ENCODE results near the gene TUBD1.
"Not testable (repeated sequence)": the region's sequence is repeated elsewhere in the genome, so short reads cannot be mapped to it uniquely, and the experiment has no call there.

The TUBD1 gene

GRCh38 chr17:59892924-59893675, at the start of gene TUBD1, which contains the start of gene RPS6KB1:
TUBD1 (minus strand) TSS chr17:59892943; CDS start chr17:59891002, 1,941 bp downstream.
RPS6KB1 (plus strand) TSS chr17:59893121; CDS start chr17:59893185, 64 bp downstream.
- Histone ChIP-seq H3K9me3 (ENCODE audit: low read length) (no peaks in the 10 kb centered on the region), H3K4me1 (ENCODE audit: insufficient read depth, low read length) (peaks cover 18% of the 10 kb centered on the region), H3K4me3 (ENCODE audit: low read length) (peak within 1 kb of the TSS; percentile 80), H2AFZ (ENCODE audit: low read depth, low read length) (peak within 1 kb of the TSS; percentile 71), H3K36me3 (ENCODE audit: insufficient read depth, low read length) (peaks cover 10% of the 10 kb centered on the region), H3K27me3 (ENCODE audit: insufficient read depth, low read length) (no peaks in the 10 kb centered on the region)

GRCh38 chr17:59941131-59941530, 48.4 kb upstream of the TUBD1 start:
- no peaks in the 10 kb centered on the region for H3K4me1 ChIP-seq (ENCODE audit: insufficient read depth, low read length)
- no peak overlapping the region for H2AFZ ChIP-seq (ENCODE audit: low read depth, low read length)
- peaks cover 53% of the 10 kb centered on the region for H3K36me3 ChIP-seq (ENCODE audit: insufficient read depth, low read length)
- no peak overlapping the region for H3K4me3 ChIP-seq (ENCODE audit: low read length)
- H3K27me3 ChIP-seq (ENCODE audit: insufficient read depth, low read length), result no peaks in the 10 kb centered on the region
- no peaks in the 10 kb centered on the region for H3K9me3 ChIP-seq (ENCODE audit: low read length)

- H3K4me1 ChIP-seq (ENCODE audit: insufficient read depth, low read length); H3K9me3 ChIP-seq (ENCODE audit: low read length); H3K27me3 ChIP-seq (ENCODE audit: insufficient read depth, low read length); H3K4me3 ChIP-seq (ENCODE audit: low read length); H2AFZ ChIP-seq (ENCODE audit: low read depth, low read length): not testable (repeated sequence)
- H3K36me3 ChIP-seq (ENCODE audit: insufficient read depth, low read length), result peaks cover 56% of the 10 kb centered on the region
Observed at GRCh38 chr17:59940697-59941096, 48.0 kb upstream of the TUBD1 start.

- not testable (repeated sequence) for H3K4me3 ChIP-seq (ENCODE audit: low read length); H3K4me1 ChIP-seq (ENCODE audit: insufficient read depth, low read length); H2AFZ ChIP-seq (ENCODE audit: low read depth, low read length); H3K27me3 ChIP-seq (ENCODE audit: insufficient read depth, low read length); H3K9me3 ChIP-seq (ENCODE audit: low read length)
- H3K36me3 ChIP-seq (ENCODE audit: insufficient read depth, low read length), result peaks cover 62% of the 10 kb centered on the region
Observed at GRCh38 chr17:59933317-59933716, 40.6 kb upstream of the TUBD1 start.

GRCh38 chr17:59930768-59931167, 38.0 kb upstream of the TUBD1 start:
- H3K36me3 ChIP-seq (ENCODE audit: insufficient read depth, low read length), result peaks cover 60% of the 10 kb centered on the region
- not testable (repeated sequence) for H2AFZ ChIP-seq (ENCODE audit: low read depth, low read length); H3K27me3 ChIP-seq (ENCODE audit: insufficient read depth, low read length); H3K4me1 ChIP-seq (ENCODE audit: insufficient read depth, low read length); H3K4me3 ChIP-seq (ENCODE audit: low read length); H3K9me3 ChIP-seq (ENCODE audit: low read length)

GRCh38 chr17:59930121-59930520, 37.4 kb upstream of the TUBD1 start:
- H3K4me1 ChIP-seq (ENCODE audit: insufficient read depth, low read length); H2AFZ ChIP-seq (ENCODE audit: low read depth, low read length); H3K9me3 ChIP-seq (ENCODE audit: low read length); H3K4me3 ChIP-seq (ENCODE audit: low read length); H3K27me3 ChIP-seq (ENCODE audit: insufficient read depth, low read length): not testable (repeated sequence)
- H3K36me3 ChIP-seq (ENCODE audit: insufficient read depth, low read length), result peaks cover 55% of the 10 kb centered on the region

- not testable (repeated sequence) for H3K9me3 ChIP-seq (ENCODE audit: low read length); H3K4me1 ChIP-seq (ENCODE audit: insufficient read depth, low read length); H3K4me3 ChIP-seq (ENCODE audit: low read length); H2AFZ ChIP-seq (ENCODE audit: low read depth, low read length); H3K27me3 ChIP-seq (ENCODE audit: insufficient read depth, low read length)
- peaks cover 36% of the 10 kb centered on the region for H3K36me3 ChIP-seq (ENCODE audit: insufficient read depth, low read length)
Observed at GRCh38 chr17:59920637-59921036, 27.9 kb upstream of the TUBD1 start.

- no peak overlapping the region for H3K4me3 ChIP-seq (ENCODE audit: low read length)
- no peaks in the 10 kb centered on the region for H3K4me1 ChIP-seq (ENCODE audit: insufficient read depth, low read length)
- H2AFZ ChIP-seq (ENCODE audit: low read depth, low read length), result no peak overlapping the region
- no peaks in the 10 kb centered on the region for H3K9me3 ChIP-seq (ENCODE audit: low read length)
- no peaks in the 10 kb centered on the region for H3K27me3 ChIP-seq (ENCODE audit: insufficient read depth, low read length)
- peaks cover 41% of the 10 kb centered on the region for H3K36me3 ChIP-seq (ENCODE audit: insufficient read depth, low read length)
Observed at GRCh38 chr17:59916446-59916845, 23.7 kb upstream of the TUBD1 start.

- no peak overlapping the region for H2AFZ ChIP-seq (ENCODE audit: low read depth, low read length)
- H3K4me1 ChIP-seq (ENCODE audit: insufficient read depth, low read length), result no peaks in the 10 kb centered on the region
- H3K9me3 ChIP-seq (ENCODE audit: low read length), result no peaks in the 10 kb centered on the region
- no peak overlapping the region for H3K4me3 ChIP-seq (ENCODE audit: low read length)
- peaks cover 33% of the 10 kb centered on the region for H3K36me3 ChIP-seq (ENCODE audit: insufficient read depth, low read length)
- H3K27me3 ChIP-seq (ENCODE audit: insufficient read depth, low read length), result no peaks in the 10 kb centered on the region
Observed at GRCh38 chr17:59914274-59914854, 21.6 kb upstream of the TUBD1 start.

- H3K27me3 ChIP-seq (ENCODE audit: insufficient read depth, low read length), result no peaks in the 10 kb centered on the region
- peaks cover 5% of the 10 kb centered on the region for H3K36me3 ChIP-seq (ENCODE audit: insufficient read depth, low read length)
- H3K4me1 ChIP-seq (ENCODE audit: insufficient read depth, low read length), result no peaks in the 10 kb centered on the region
- H2AFZ ChIP-seq (ENCODE audit: low read depth, low read length), result no peak overlapping the region
- H3K4me3 ChIP-seq (ENCODE audit: low read length), result no peak overlapping the region
- H3K9me3 ChIP-seq (ENCODE audit: low read length), result peaks cover 4% of the 10 kb centered on the region
Observed at GRCh38 chr17:59907467-59907866, 14.7 kb upstream of the TUBD1 start.

GRCh38 chr17:59903455-59903854, 10.7 kb upstream of the TUBD1 start:
- H3K9me3 ChIP-seq (ENCODE audit: low read length), result peaks cover 4% of the 10 kb centered on the region
- H3K4me3 ChIP-seq (ENCODE audit: low read length), result no peak overlapping the region
- H3K4me1 ChIP-seq (ENCODE audit: insufficient read depth, low read length), result no peaks in the 10 kb centered on the region
- H3K36me3 ChIP-seq (ENCODE audit: insufficient read depth, low read length), result no peaks in the 10 kb centered on the region
- no peaks in the 10 kb centered on the region for H3K27me3 ChIP-seq (ENCODE audit: insufficient read depth, low read length)
- no peak overlapping the region for H2AFZ ChIP-seq (ENCODE audit: low read depth, low read length)

GRCh38 chr17:59901604-59902003, 8.9 kb upstream of the TUBD1 start:
- Histone ChIP-seq H3K36me3 (ENCODE audit: insufficient read depth, low read length) (no peaks in the 10 kb centered on the region), H3K27me3 (ENCODE audit: insufficient read depth, low read length) (no peaks in the 10 kb centered on the region), H3K9me3 (ENCODE audit: low read length) (peaks cover 4% of the 10 kb centered on the region), H2AFZ (ENCODE audit: low read depth, low read length) (no peak overlapping the region), H3K4me3 (ENCODE audit: low read length) (no peak overlapping the region), H3K4me1 (ENCODE audit: insufficient read depth, low read length) (no peaks in the 10 kb centered on the region)

- no peaks in the 10 kb centered on the region for H3K36me3 ChIP-seq (ENCODE audit: insufficient read depth, low read length)
- no peaks in the 10 kb centered on the region for H3K9me3 ChIP-seq (ENCODE audit: low read length)
- no peak overlapping the region for H3K4me3 ChIP-seq (ENCODE audit: low read length)
- peaks cover 7% of the 10 kb centered on the region for H3K4me1 ChIP-seq (ENCODE audit: insufficient read depth, low read length)
- no peak overlapping the region for H2AFZ ChIP-seq (ENCODE audit: low read depth, low read length)
- no peaks in the 10 kb centered on the region for H3K27me3 ChIP-seq (ENCODE audit: insufficient read depth, low read length)
Observed at GRCh38 chr17:59899099-59899498, 6.4 kb upstream of the TUBD1 start.

GRCh38 chr17:59897090-59897489, 4.3 kb upstream of the TUBD1 start:
- no peaks in the 10 kb centered on the region for H3K9me3 ChIP-seq (ENCODE audit: low read length)
- H3K4me1 ChIP-seq (ENCODE audit: insufficient read depth, low read length), result peaks cover 12% of the 10 kb centered on the region
- no peaks in the 10 kb centered on the region for H3K27me3 ChIP-seq (ENCODE audit: insufficient read depth, low read length)
- H3K36me3 ChIP-seq (ENCODE audit: insufficient read depth, low read length), result no peaks in the 10 kb centered on the region
- H2AFZ ChIP-seq (ENCODE audit: low read depth, low read length), result no peak overlapping the region
- no peak overlapping the region for H3K4me3 ChIP-seq (ENCODE audit: low read length)
